GM23338 (cell line): ENCODE measurements around the gene GPR39. TPM values are rescaled to one million over a fixed set of nuclear protein-coding genes. Genes with fewer than 3 reads are reported as not detected.

Experiments
- ATAC-seq: fragments of 200-7000 bp; cut with Tn5 transposase; 3 replicates; pipeline ENCODE4 v1.9.1; 2020
- DNase-seq: peaks from one replicate; pipeline ENCODE4 v3.0.0-alpha.2; 2015; ENCODE audit warnings: low spot score
- H2AFZ ChIP-seq: fragments of 200-600 bp; sonication (generic); 2 replicates; pipeline ENCODE4 v1.8.0; 2016; ENCODE audit warnings: antibody characterized with exemption, mild to moderate bottlenecking, moderate library complexity
- H3F3A ChIP-seq: fragments of 200-600 bp; sonication (generic); replicated peaks from 2 replicates; pipeline ENCODE4 v1.8.0; 2017; ENCODE audit warnings: antibody characterized with exemption, mixed run types, low read depth
- H3K27ac ChIP-seq: fragments of 200-600 bp; sonication (generic); 2 replicates; pipeline ENCODE4 v1.6.1; 2016; ENCODE audit warnings: low read depth
- H3K27me3 ChIP-seq: fragments of 200-600 bp; sonication (generic); 2 replicates; pipeline ENCODE4 v1.8.0; 2016; ENCODE audit warnings: mild to moderate bottlenecking, mixed run types, moderate library complexity; ENCODE audit not compliant: insufficient read depth
- H3K36me3 ChIP-seq: fragments of 200-600 bp; sonication (generic); 2 replicates; pipeline ENCODE4 v1.8.0; 2016; ENCODE audit warnings: mild to moderate bottlenecking; ENCODE audit not compliant: insufficient read depth
- H3K4me1 ChIP-seq: fragments of 200-600 bp; sonication (generic); 2 replicates; pipeline ENCODE4 v1.8.0; 2016; ENCODE audit warnings: mild to moderate bottlenecking, moderate library complexity; ENCODE audit not compliant: insufficient read depth
- H3K4me2 ChIP-seq: fragments of 200-600 bp; sonication (generic); 2 replicates; pipeline ENCODE4 v1.7.1; 2017; ENCODE audit warnings: mixed run types
- H3K4me3 ChIP-seq: fragments of 200-600 bp; sonication (generic); 2 replicates; pipeline ENCODE4 v1.6.1; 2016; ENCODE audit warnings: mixed run types
- H3K79me2 ChIP-seq: fragments of 200-600 bp; sonication (generic); replicated peaks from 2 replicates; pipeline ENCODE4 v1.8.0; 2017; ENCODE audit warnings: mild to moderate bottlenecking; ENCODE audit not compliant: insufficient read depth
- H3K9me2 ChIP-seq: fragments of 200-600 bp; sonication (generic); 2 replicates; pipeline ENCODE4 v1.8.0; 2017; ENCODE audit not compliant: insufficient read depth
- H4K20me1 ChIP-seq: fragments of 200-600 bp; sonication (generic); replicated peaks from 2 replicates; pipeline ENCODE4 v1.8.0; 2017; ENCODE audit warnings: mild to moderate bottlenecking; ENCODE audit not compliant: insufficient read depth
- H3K27ac Mint-ChIP-seq: 2 replicates; pipeline ENCODE4 v1.8.0; 2020; ENCODE audit warnings: inconsistent platforms, mild to moderate bottlenecking, moderate library complexity, mixed read lengths
- H3K27me3 Mint-ChIP-seq: 3 replicates; pipeline ENCODE4 v1.8.0; 2022; ENCODE audit warnings: low read depth, mild to moderate bottlenecking, moderate library complexity, mixed read lengths, inconsistent platforms; ENCODE audit not compliant: insufficient read depth, poor library complexity
- H3K36me3 Mint-ChIP-seq: 3 replicates; pipeline ENCODE4 v1.8.0; 2021; ENCODE audit warnings: low read depth, mild to moderate bottlenecking, inconsistent platforms, moderate library complexity, mixed read lengths
- H3K4me1 Mint-ChIP-seq: 3 replicates; pipeline ENCODE4 v1.8.0; 2020; ENCODE audit warnings: mild to moderate bottlenecking, inconsistent platforms, mixed read lengths
- H3K4me3 Mint-ChIP-seq: 3 replicates; pipeline ENCODE4 v1.8.0; 2021; ENCODE audit warnings: moderate library complexity, mild to moderate bottlenecking, inconsistent platforms, mixed read lengths
- H3K9me3 Mint-ChIP-seq: 3 replicates; pipeline ENCODE4 v1.8.0; 2020; ENCODE audit warnings: moderate library complexity, mild to moderate bottlenecking, inconsistent platforms, mixed read lengths
- CREB1 ChIP-seq: fragments of 250-450 bp; sonication (Bioruptor Pico); IDR thresholded peaks from 2 replicates; pipeline ENCODE4 v1.5.0; 2020; ENCODE audit warnings: low read depth, mild to moderate bottlenecking, moderate library complexity
- ETS1 ChIP-seq: IDR thresholded peaks from 2 replicates; pipeline ENCODE4 v1.6.1; 2016; ENCODE audit warnings: antibody characterized with exemption
- EZH2phosphoT487 ChIP-seq: fragments of 200-600 bp; sonication (generic); IDR thresholded peaks from one replicate; pipeline ENCODE4 v1.8.1; 2018; ENCODE audit warnings: antibody characterized with exemption; ENCODE audit not compliant: unreplicated experiment
- JUNB ChIP-seq: IDR thresholded peaks from one replicate; pipeline ENCODE4 v1.6.1; 2016; ENCODE audit warnings: antibody characterized with exemption; ENCODE audit not compliant: unreplicated experiment
- NANOG ChIP-seq: IDR thresholded peaks from 2 replicates; pipeline ENCODE4 v1.6.1; 2016; ENCODE audit warnings: antibody characterized with exemption, borderline replicate concordance
- ZNF331 ChIP-seq: fragments of 250-450 bp; sonication (Bioruptor Pico); IDR thresholded peaks from 2 replicates; pipeline ENCODE4 v1.5.0; 2020; ENCODE audit warnings: low read depth, mild to moderate bottlenecking, moderate library complexity
- ZNF462 ChIP-seq: fragments of 250-450 bp; sonication (Bioruptor Pico); IDR thresholded peaks from 2 replicates; pipeline ENCODE4 v1.5.0; 2020; ENCODE audit warnings: mild to moderate bottlenecking, moderate library complexity
- polyA plus RNA-seq: library from polyadenylated mRNA; unstranded; fragments of >200 nt; fragmentation: Nextera tagmentation; extraction: Ambion mirVana; gene quantifications from 2 replicates; pipeline ENCODE4 v1.2.1, GENCODE V29; 2016
- total RNA-seq: library from RNA; depleted of rRNA; stranded (reverse); fragments of >200 nt; shearing (Covaris generic); gene quantifications from 2 replicates; pipeline ENCODE4 v1.2.3, GENCODE V29; 2014

GPR39 gene
- total and polyA plus RNA-seq, 2 experiments from 2014 or later, result 0.55 to 1.9 TPM

GRCh38 chr2:132577686-132578085, 161.1 kb downstream of the GPR39 start:
- Mint-ChIP-seq H3K4me3 (no peak overlapping the region), H3K36me3 (no peaks in the 10 kb centered on the region), H3K27me3 (peaks cover 2% of the 10 kb centered on the region), H3K9me3 (no peaks in the 10 kb centered on the region), H3K27ac (no peak overlapping the region), H3K4me1 (peaks cover 13% of the 10 kb centered on the region)
- DNase-seq (no peak), ATAC-seq (no peak)
- Histone ChIP-seq H3K4me1 (peaks cover 13% of the 10 kb centered on the region), H3F3A (no peaks in the 10 kb centered on the region), H3K27me3 (no peaks in the 10 kb centered on the region), H3K79me2 (no peaks in the 10 kb centered on the region), H3K9me2 (no peaks in the 10 kb centered on the region), H4K20me1 (no peaks in the 10 kb centered on the region), H3K36me3 (no peaks in the 10 kb centered on the region), H3K27ac (no peak overlapping the region), H3K4me3 (no peak overlapping the region), H2AFZ (no peak overlapping the region), H3K4me2 (no peak overlapping the region)
- TF ChIP-seq JUNB, result no peak
- no peak for TF ChIP-seq ZNF462 (CRISPR knock-in tag)
- no peak for TF ChIP-seq ZNF331 (CRISPR knock-in tag)
- no peak for TF ChIP-seq ETS1
- no peak for TF ChIP-seq NANOG
- no peak for TF ChIP-seq CREB1 (CRISPR knock-in tag)
- no peak for TF ChIP-seq EZH2phosphoT487
